Stimulated activated CD8-positive, alpha-beta memory T cell treated with anti-CD3 and anti-CD28 coated beads, Interleukin-7, amount 100 ng/mL, for 4 hours (primary cell): ENCODE data around the gene STON2.
"Not testable (repeated sequence)": the region's sequence is repeated elsewhere in the genome, so short reads cannot be mapped to it uniquely, and the experiment has no call there.

Source experiments
- DNase-seq, 2 donors: peaks; one replicate each; pipeline ENCODE4 v3.0.0-alpha.2; 2020; ENCODE audit warnings: low read depth in 2 of 2

STON2 gene

GRCh38 chr14:81382517-81383225, 17.5 kb downstream of the STON2 start:
- no peak for DNase-seq

- DNase-seq, result not testable (repeated sequence)
These were observed 20.1 kb downstream of the STON2 start for GRCh38 chr14:81380009-81380408.

- no peak for DNase-seq
These were observed 28.3 kb downstream of the STON2 start for GRCh38 chr14:81371802-81372201.

- DNase-seq, result no peak
These were observed 32.6 kb downstream of the STON2 start for GRCh38 chr14:81367563-81367962.

GRCh38 chr14:81366884-81367283, 33.2 kb downstream of the STON2 start:
- no peak for DNase-seq

GRCh38 chr14:81366214-81366613, 33.9 kb downstream of the STON2 start:
- no peak for DNase-seq

GRCh38 chr14:81363746-81364378, 36.3 kb downstream of the STON2 start:
- no peak for DNase-seq

- DNase-seq, result no peak
These were observed 46.3 kb downstream of the STON2 start for GRCh38 chr14:81353691-81354323.

- no peak for DNase-seq
These were observed 47.7 kb downstream of the STON2 start for GRCh38 chr14:81352413-81352812.

- DNase-seq, result no peak
These were observed 48.9 kb downstream of the STON2 start for GRCh38 chr14:81351205-81351604.

- DNase-seq, result no peak
These were observed 49.6 kb downstream of the STON2 start for GRCh38 chr14:81350344-81351130.

- DNase-seq, result no peak
These were observed 52.1 kb downstream of the STON2 start for GRCh38 chr14:81348061-81348460.

- no peak for DNase-seq
These were observed 54.3 kb downstream of the STON2 start for GRCh38 chr14:81345781-81346180.

GRCh38 chr14:81344481-81345160, 55.5 kb downstream of the STON2 start:
- DNase-seq, result no peak

GRCh38 chr14:81343701-81344100, 56.4 kb downstream of the STON2 start:
- DNase-seq, result no peak

- no peak for DNase-seq
These were observed 57.1 kb downstream of the STON2 start for GRCh38 chr14:81342850-81343580.

- DNase-seq, result no peak
These were observed 58.3 kb downstream of the STON2 start for GRCh38 chr14:81341781-81342180.

- DNase-seq, result no peak
These were observed 58.8 kb downstream of the STON2 start for GRCh38 chr14:81341370-81341769.

- DNase-seq, result no peak
These were observed 59.9 kb downstream of the STON2 start for GRCh38 chr14:81340201-81340600.

- no peak for DNase-seq
These were observed 63.1 kb downstream of the STON2 start for GRCh38 chr14:81337073-81337472.

GRCh38 chr14:81336009-81336408, 64.1 kb downstream of the STON2 start:
- DNase-seq, result no peak
